Stimulated activated CD8-positive, alpha-beta memory T cell treated with anti-CD3 and anti-CD28 coated beads, Interleukin-2, amount 100 ng/mL, for 1 hour (primary cell): Measurements from ENCODE around the gene PPM1F.
"Not testable (repeated sequence)": the region's sequence is repeated elsewhere in the genome, so short reads cannot be mapped to it uniquely, and the experiment has no call there.

Experiments
- DNase-seq, 2 donors: peaks; one replicate each; pipeline ENCODE4 v3.0.0-alpha.2; 2020; ENCODE audit warnings: low read depth in 2 of 2

PPM1F gene

GRCh38 chr22:21942407-21943343 is 10.0 kb downstream of the PPM1F start:
- DNase-seq, result no peak

GRCh38 chr22:21941921-21942320 is 10.7 kb downstream of the PPM1F start:
- no peak for DNase-seq

GRCh38 chr22:21940521-21940920 is 12.1 kb downstream of the PPM1F start:
- no peak for DNase-seq

GRCh38 chr22:21939935-21940334 is 12.7 kb downstream of the PPM1F start:
- DNase-seq, result not testable (repeated sequence)

- DNase-seq, result no peak
Observed at GRCh38 chr22:21939461-21939913, 13.2 kb downstream of the PPM1F start.

GRCh38 chr22:21938906-21939305 is 13.7 kb downstream of the PPM1F start:
- DNase-seq, result no peak

GRCh38 chr22:21938071-21938822 is 14.4 kb downstream of the PPM1F start:
- peak; percentile 81 to 85 for DNase-seq

- DNase-seq, result no peak
Observed at GRCh38 chr22:21937821-21938070, 14.9 kb downstream of the PPM1F start.

- DNase-seq, result no peak
Observed at GRCh38 chr22:21937041-21937820, 15.4 kb downstream of the PPM1F start.

GRCh38 chr22:21936151-21936775 is 16.4 kb downstream of the PPM1F start:
- no peak for DNase-seq

- no peak for DNase-seq
Observed at GRCh38 chr22:21933910-21934309, 18.7 kb downstream of the PPM1F start.

- DNase-seq, result no peak
Observed at GRCh38 chr22:21933413-21933812, 19.2 kb downstream of the PPM1F start.

GRCh38 chr22:21932347-21932746 is 20.3 kb downstream of the PPM1F start:
- no peak for DNase-seq

- DNase-seq, result no peak
Observed at GRCh38 chr22:21931056-21931455, 21.6 kb downstream of the PPM1F start.

GRCh38 chr22:21929253-21929652 is 23.4 kb downstream of the PPM1F start:
- DNase-seq, result no peak

GRCh38 chr22:21928048-21928447 is 24.6 kb downstream of the PPM1F start:
- DNase-seq, result no peak

GRCh38 chr22:21927174-21927823 is 25.3 kb downstream of the PPM1F start:
- no peak for DNase-seq

- no peak for DNase-seq
Observed at GRCh38 chr22:21926728-21927127, 25.9 kb downstream of the PPM1F start.

- DNase-seq, result no peak
Observed at GRCh38 chr22:21923163-21923561, 29.5 kb downstream of the PPM1F start.

- DNase-seq, result no peak
Observed at GRCh38 chr22:21922370-21923162, 30.1 kb downstream of the PPM1F start.
